Keratinocyte (primary cell): ENCODE data around the gene LYPD8.

Experiments
- EZH2 ChIP-seq: IDR thresholded peaks from one replicate; pipeline ENCODE4 v1.6.1; 2012; ENCODE audit warnings: inconsistent platforms, mild to moderate bottlenecking, low read length, moderate library complexity
- TF ChIP-seq, protein P1 (sequence below), 3 experiments: IDR thresholded peaks in 1 of 3; conservative IDR thresholded peaks in 1 of 3; optimal IDR thresholded peaks in 1 of 3; 2 replicates in 2 of 3; 3 replicates in 1 of 3; pipeline versions ENCODE3 to v1.5.1; 2011; ENCODE audit warnings: low read length in 3 of 3, mild to moderate bottlenecking in 3 of 3, moderate library complexity in 2 of 3, control low read depth in 1 of 3, inconsistent platforms in 1 of 3; ENCODE audit not compliant: insufficient read depth in 2 of 3; ENCODE audit errors: extremely low read depth in 1 of 3

DNA sequence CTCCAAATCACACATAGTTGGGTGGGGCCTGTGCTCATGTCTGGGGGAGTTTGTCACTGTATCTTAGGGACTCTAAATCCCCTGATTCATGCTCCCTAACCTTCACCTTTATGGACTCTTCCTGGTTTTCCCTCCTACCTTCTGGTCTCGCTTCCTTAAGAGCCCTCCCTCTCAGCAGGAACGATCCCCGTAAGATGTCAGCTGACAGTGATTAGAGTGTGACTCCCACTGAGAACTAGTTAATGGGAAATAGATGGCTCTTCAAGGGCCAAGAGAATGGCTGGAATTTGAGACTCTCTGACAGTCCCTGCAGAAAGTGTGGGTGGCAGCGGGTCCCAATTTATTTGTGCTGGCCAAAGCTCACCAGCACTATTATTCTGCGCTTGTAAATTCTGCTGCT, 22.0 kb downstream of the LYPD8 start:
- TF ChIP-seq, protein P1, sequence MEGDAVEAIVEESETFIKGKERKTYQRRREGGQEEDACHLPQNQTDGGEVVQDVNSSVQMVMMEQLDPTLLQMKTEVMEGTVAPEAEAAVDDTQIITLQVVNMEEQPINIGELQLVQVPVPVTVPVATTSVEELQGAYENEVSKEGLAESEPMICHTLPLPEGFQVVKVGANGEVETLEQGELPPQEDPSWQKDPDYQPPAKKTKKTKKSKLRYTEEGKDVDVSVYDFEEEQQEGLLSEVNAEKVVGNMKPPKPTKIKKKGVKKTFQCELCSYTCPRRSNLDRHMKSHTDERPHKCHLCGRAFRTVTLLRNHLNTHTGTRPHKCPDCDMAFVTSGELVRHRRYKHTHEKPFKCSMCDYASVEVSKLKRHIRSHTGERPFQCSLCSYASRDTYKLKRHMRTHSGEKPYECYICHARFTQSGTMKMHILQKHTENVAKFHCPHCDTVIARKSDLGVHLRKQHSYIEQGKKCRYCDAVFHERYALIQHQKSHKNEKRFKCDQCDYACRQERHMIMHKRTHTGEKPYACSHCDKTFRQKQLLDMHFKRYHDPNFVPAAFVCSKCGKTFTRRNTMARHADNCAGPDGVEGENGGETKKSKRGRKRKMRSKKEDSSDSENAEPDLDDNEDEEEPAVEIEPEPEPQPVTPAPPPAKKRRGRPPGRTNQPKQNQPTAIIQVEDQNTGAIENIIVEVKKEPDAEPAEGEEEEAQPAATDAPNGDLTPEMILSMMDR (optimal IDR thresholded peaks at IDR 0.05 in 1 of 3, IDR thresholded peaks at IDR 0.05 in 1 of 3, conservative IDR thresholded peaks at IDR 0.05 in 1 of 3; ENCODE audit: extremely low read depth in 1 of 3, insufficient read depth in 2 of 3, low read length in 3 of 3): no peak
- TF ChIP-seq EZH2: no peak
